Measurements from ENCODE around the gene CALML3. TPM values are rescaled to one million over a fixed set of nuclear protein-coding genes. Genes with fewer than 3 reads are reported as not detected.

CALML3 gene
- total RNA-seq, 4 donors from 2014 or later, result 0.24 TPM; not detected in 3

DNA sequence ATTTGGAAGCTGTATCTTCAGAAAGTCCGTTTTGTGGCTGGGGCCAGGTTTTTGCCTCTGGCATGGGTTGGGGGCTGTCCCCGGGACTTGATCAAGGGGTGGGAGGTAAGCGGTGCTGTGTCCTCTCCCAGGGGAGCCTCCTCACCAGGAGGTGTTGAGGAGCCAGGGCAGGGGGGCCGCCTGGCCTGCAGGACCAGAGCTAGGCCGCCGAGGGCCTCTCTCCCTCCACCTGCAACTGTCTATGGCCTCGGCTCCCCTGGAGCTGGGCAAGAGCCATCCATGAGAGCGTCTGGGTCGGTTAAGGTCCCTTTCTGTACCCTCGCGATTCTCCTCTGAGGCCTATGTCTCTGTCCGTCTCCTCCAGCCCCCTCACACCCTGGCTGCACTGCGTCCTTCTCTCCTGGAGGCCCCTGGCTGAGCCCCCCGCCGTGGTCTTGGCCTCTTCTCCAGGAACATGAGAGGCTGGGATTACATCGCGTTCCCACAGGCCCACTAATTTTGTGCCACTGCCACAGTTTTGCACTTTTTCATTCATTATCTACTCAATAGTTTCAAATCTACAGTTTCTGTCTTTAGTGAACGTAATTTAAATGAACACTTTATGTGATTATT lies 46.0 kb upstream of the CALML3 start:
- Histone ChIP-seq H3K27ac (no peak overlapping the region), H3K4me1 (no peaks in the 10 kb centered on the region)
- no peak for TF ChIP-seq POLR2A (IDR thresholded peaks at IDR 0.05)
- TF ChIP-seq, protein P1, sequence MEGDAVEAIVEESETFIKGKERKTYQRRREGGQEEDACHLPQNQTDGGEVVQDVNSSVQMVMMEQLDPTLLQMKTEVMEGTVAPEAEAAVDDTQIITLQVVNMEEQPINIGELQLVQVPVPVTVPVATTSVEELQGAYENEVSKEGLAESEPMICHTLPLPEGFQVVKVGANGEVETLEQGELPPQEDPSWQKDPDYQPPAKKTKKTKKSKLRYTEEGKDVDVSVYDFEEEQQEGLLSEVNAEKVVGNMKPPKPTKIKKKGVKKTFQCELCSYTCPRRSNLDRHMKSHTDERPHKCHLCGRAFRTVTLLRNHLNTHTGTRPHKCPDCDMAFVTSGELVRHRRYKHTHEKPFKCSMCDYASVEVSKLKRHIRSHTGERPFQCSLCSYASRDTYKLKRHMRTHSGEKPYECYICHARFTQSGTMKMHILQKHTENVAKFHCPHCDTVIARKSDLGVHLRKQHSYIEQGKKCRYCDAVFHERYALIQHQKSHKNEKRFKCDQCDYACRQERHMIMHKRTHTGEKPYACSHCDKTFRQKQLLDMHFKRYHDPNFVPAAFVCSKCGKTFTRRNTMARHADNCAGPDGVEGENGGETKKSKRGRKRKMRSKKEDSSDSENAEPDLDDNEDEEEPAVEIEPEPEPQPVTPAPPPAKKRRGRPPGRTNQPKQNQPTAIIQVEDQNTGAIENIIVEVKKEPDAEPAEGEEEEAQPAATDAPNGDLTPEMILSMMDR (IDR thresholded peaks at IDR 0.05), result no peak

DNA sequence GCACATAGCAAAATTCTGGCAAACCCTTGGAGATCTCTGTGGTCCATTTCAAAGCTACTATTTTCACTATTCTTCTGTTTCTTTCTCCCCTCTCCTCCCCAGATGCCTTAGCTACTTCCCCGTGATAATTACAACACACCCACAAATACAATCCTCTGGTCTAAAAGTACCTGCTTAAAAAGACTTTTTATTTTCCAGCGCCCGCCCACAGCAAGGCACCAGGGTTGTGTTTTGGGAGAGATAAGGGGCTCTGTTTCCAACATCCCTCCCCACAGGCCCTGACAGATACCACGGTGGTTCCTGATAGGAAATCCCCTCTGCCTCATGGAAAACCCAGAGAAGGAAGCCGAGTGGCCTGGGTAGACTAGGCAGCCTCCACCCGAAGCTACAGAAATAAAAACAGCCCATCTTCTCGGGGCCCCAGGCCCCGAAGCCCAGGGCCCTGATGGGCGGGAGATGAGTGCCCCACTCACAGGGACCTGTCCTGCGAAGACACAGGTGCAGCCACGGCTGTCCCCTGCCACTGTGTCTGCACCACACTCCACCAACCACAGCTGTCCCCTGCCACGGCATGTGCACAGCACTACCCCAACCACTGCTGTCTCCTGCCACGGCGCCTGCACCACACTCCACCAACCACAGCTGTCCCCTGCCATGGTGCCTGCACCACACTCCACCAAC lies 45.1 kb upstream of the CALML3 start:
- no peak overlapping the region for H3K27ac ChIP-seq
- DNase-seq, result no peak

More for the DNA sequence above, 46.0 kb upstream of the CALML3 start:
- no peaks in the 10 kb centered on the region for H3K9me3 ChIP-seq
- no peak overlapping the region for H3K4me3 ChIP-seq (replicated peaks in 1 of 3)
- no peaks in the 10 kb centered on the region for H3K36me3 ChIP-seq
- 91 to 95% methylated on average over 18 of the region's 18 CpGs for WGBS, 2 donors
- intact Hi-C loops (cut with DNase I), result no loop called here
- H3K27me3 ChIP-seq, result no peaks in the 10 kb centered on the region
- no peak for DNase-seq

DNA sequence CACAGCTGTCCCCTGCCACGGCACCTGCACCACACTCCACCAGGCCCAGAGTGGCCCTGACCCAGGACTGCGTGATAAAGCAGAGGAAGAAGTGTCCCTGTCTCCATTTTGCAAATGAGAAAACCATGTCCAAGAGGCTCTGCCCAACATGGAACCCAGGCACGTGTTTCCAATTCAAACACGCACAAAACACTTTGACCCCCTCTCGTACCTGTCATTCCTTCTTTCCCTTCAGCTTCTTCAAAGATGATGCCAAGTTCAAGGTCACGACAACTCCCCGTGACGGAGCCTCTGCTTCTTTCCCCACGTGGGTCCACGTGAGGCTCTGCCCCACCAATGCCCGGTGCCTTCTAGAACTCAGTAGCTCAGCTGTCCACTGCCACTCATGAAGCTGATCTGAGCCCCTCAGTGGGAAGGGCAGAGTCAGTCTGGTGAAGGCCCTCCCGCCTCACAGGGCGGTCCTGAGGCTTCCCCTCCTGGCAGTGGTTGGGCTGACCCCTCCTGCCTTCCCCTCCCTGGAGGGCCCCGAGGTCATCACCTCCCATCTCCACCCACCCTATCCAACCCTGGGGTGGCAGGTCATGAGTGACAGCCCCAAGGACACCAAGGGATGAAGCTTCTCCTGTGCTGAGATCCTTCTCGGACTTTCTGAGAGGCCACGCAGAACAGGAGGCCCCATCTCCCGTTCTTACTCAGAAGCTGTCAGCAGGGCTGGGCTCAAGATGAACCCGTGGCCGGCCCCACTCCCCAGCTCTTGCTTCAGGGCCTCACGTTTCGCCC lies 44.4 kb upstream of the CALML3 start:
- Histone ChIP-seq H3K27me3 (no peaks in the 10 kb centered on the region), H3K27ac (no peak overlapping the region), H3K36me3 (no peaks in the 10 kb centered on the region), H3K4me1 (no peaks in the 10 kb centered on the region), H3K9me3 (no peaks in the 10 kb centered on the region), H3K4me3 (replicated peaks in 1 of 3) (no peak overlapping the region)
- intact Hi-C loops (cut with DNase I), result no loop called here
- DNase-seq, result no peak
- TF ChIP-seq POLR2A (IDR thresholded peaks at IDR 0.05), result no peak
- TF ChIP-seq, protein P1 (IDR thresholded peaks at IDR 0.05), result no peak
- 85 to 95% methylated on average over 11 to 19 of the region's 21 CpGs for WGBS, 2 donors

More for the DNA sequence above, 45.1 kb upstream of the CALML3 start:
- H3K9me3 ChIP-seq, result no peaks in the 10 kb centered on the region
- no peaks in the 10 kb centered on the region for H3K4me1 ChIP-seq
- no peak overlapping the region for H3K4me3 ChIP-seq (replicated peaks in 1 of 3)
- WGBS, 2 donors, result 80 to 89% methylated on average over 14 of the region's 14 CpGs
- intact Hi-C loops (cut with DNase I), result no loop called here
- H3K36me3 ChIP-seq, result no peaks in the 10 kb centered on the region
- no peaks in the 10 kb centered on the region for H3K27me3 ChIP-seq
- TF ChIP-seq, protein P1 (IDR thresholded peaks at IDR 0.05), result no peak
- TF ChIP-seq POLR2A (IDR thresholded peaks at IDR 0.05), result no peak

DNA sequence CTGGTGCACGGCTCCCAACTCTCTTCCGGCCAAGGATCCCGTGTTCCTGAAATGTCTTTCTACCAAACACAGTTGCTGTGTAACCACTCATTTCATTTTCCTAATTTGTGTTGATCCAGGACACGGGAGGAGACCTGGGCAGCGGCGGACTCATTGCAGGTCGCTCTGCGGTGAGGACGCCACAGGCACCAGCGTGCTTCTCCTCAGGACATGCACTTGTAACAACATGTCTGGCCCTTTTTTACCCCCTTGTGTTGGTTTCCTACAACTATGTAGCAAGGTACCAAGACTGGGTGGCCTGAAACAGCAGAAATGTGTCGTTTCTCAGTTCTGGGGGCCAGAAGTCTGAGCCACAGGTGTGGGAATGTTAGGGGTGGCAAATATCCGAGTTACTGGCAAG lies 43.6 kb upstream of the CALML3 start:
- Histone ChIP-seq H3K4me1 (no peaks in the 10 kb centered on the region), H3K36me3 (no peaks in the 10 kb centered on the region), H3K9me3 (no peaks in the 10 kb centered on the region), H3K4me3 (replicated peaks in 1 of 3) (no peak overlapping the region), H3K27me3 (no peaks in the 10 kb centered on the region), H3K27ac (no peak overlapping the region)
- intact Hi-C loops (cut with DNase I), result no loop called here
- DNase-seq, result no peak
- TF ChIP-seq, protein P1 (IDR thresholded peaks at IDR 0.05), result no peak
- TF ChIP-seq POLR2A (IDR thresholded peaks at IDR 0.05), result no peak
- WGBS, 2 donors, result 95 to 97% methylated on average over 12 of the region's 12 CpGs

DNA sequence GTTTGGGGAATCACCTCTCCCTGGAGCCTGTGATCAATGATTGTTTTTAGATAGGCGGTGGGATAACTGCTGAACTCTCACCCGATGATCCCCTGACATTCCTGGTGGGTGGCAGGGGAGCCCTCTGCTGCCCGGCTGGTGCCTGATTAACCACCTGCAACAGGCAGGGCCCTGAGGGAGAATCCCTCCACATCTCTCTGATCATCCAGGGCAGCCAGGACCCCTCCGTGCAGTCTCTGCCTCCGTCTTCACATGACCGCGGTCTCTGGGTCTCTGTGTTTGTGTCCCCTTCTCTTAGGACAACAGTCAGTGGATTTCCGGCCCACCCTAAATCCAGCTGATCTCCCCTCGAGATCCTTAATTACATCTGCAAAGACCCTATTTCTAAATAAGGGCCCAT lies 42.7 kb upstream of the CALML3 start:
- no peaks in the 10 kb centered on the region for H3K9me3 ChIP-seq
- no peak for DNase-seq
- TF ChIP-seq, protein P1 (IDR thresholded peaks at IDR 0.05), result no peak
- no peak for TF ChIP-seq POLR2A (IDR thresholded peaks at IDR 0.05)
- no peaks in the 10 kb centered on the region for H3K27me3 ChIP-seq
- intact Hi-C loops (cut with DNase I), result no loop called here
- no peak overlapping the region for H3K27ac ChIP-seq
- H3K4me1 ChIP-seq, result no peaks in the 10 kb centered on the region
- no peak overlapping the region for H3K4me3 ChIP-seq (replicated peaks in 1 of 3)
- 96 to 97% methylated on average over 9 of the region's 9 CpGs for WGBS, 2 donors
- no peaks in the 10 kb centered on the region for H3K36me3 ChIP-seq
